Tibial nerve (tissue), 4 donors: ENCODE data around the gene TSPAN17.

Source experiments
- EP300 ChIP-seq, 2 donors: sonication (generic); formaldehyde crosslinking; IDR thresholded peaks; one replicate each; pipeline ENCODE4 v1.6.1; 2017; ENCODE audit warnings: antibody characterized with exemption in 2 of 2, mild to moderate bottlenecking in 1 of 2
- POLR2A ChIP-seq, 2 donors: fragments of 450-650 bp; IDR thresholded peaks; one replicate each; pipeline ENCODE4 v1.6.1; 2017; ENCODE audit warnings: antibody characterized with exemption in 2 of 2, mild to moderate bottlenecking in 2 of 2, moderate library complexity in 2 of 2
- TF ChIP-seq, protein P1 (sequence below), 5 experiments: fragments of 200-600 bp in 3 of 5; fragments of 450-650 bp in 2 of 5; sonication (generic) in 3 of 5; IDR thresholded peaks; one replicate each; pipeline ENCODE4 v1.5.1; 2016 to 2019; ENCODE audit warnings: antibody characterized with exemption in 5 of 5, mild to moderate bottlenecking in 3 of 5, moderate library complexity in 2 of 5

GRCh38 chr5:176673651-176674583, 26.6 kb downstream of the TSPAN17 start:
- TF ChIP-seq, protein P1, sequence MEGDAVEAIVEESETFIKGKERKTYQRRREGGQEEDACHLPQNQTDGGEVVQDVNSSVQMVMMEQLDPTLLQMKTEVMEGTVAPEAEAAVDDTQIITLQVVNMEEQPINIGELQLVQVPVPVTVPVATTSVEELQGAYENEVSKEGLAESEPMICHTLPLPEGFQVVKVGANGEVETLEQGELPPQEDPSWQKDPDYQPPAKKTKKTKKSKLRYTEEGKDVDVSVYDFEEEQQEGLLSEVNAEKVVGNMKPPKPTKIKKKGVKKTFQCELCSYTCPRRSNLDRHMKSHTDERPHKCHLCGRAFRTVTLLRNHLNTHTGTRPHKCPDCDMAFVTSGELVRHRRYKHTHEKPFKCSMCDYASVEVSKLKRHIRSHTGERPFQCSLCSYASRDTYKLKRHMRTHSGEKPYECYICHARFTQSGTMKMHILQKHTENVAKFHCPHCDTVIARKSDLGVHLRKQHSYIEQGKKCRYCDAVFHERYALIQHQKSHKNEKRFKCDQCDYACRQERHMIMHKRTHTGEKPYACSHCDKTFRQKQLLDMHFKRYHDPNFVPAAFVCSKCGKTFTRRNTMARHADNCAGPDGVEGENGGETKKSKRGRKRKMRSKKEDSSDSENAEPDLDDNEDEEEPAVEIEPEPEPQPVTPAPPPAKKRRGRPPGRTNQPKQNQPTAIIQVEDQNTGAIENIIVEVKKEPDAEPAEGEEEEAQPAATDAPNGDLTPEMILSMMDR (IDR thresholded peaks at IDR 0.05): no peak
- TF ChIP-seq POLR2A (IDR thresholded peaks at IDR 0.05) (no peak), EP300 (IDR thresholded peaks at IDR 0.05) (no peak)
